GM21381 (cell line): ENCODE measurements around the gene RASL10B.
"Not testable (repeated sequence)": the region's sequence is repeated elsewhere in the genome, so short reads cannot be mapped to it uniquely, and the experiment has no call there.

Experiments
- ATAC-seq: cut with Tn5 transposase; IDR thresholded peaks from one replicate; pipeline ENCODE4 v1.9.1; 2021; ENCODE audit warnings: mild to moderate bottlenecking, moderate library complexity; ENCODE audit not compliant: unreplicated experiment

Gene RASL10B

GRCh38 chr17:35731239-35731916 lies at the start of gene RASL10B:
RASL10B (plus strand) TSS chr17:35731639; CDS start chr17:35735185, 3,546 bp downstream.
- ATAC-seq: no peak

DNA sequence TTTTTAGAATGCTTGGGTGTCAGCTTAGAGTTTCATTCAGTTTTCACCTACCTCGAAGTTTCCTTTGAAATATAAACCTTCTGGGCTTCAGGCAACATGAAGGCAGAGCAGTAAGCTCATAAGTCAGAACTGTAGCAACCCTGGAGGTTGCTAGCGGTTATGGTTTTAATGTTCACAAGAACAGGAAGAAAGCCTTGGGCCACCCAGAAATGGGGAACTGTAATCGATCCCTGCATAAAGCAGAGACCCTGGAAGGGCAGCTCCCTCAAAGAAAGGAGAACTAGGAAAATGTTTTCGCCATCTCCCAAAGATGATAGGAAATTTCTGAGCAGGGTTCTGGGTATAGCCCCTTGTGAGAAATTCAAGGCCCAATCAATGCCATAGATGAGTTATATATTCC lies 47.8 kb upstream of the RASL10B start:
- ATAC-seq: no peak

DNA sequence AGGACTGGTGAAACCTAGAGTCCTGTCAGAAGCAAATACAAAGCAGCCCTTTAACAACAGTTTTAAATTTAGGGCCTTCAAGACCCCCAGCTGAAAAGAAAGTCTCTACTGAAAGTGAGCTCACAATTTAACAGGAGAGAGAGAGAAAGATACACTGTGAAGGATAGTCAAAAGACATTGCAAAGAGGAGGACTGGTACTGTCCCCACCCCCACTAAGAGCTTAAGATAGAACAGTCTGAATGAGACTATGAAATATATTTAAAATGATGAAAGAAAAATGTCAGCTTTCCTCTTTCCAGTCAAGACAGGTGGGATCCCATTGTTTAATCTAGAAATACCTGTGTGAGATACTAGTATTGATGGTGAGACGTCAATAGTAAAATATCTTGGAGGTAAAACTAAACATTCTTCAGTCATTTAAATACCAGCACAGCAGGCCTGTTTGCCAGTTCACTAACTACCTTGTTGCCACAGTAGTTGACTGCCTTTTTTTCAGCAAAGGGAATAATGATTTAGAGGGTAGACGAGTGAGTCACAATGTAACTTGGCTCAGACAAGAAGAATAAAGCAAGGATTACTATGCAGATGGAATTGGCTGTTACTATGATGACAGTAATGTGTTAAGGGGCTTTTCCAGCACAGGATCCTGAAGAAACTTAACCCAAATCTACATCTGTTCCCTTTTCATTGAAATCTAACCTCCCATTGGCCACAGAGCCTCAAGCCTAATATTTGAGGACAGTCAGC lies 47.2 kb upstream of the RASL10B start:
- ATAC-seq: no peak

GRCh38 chr17:35692512-35693210 lies 38.8 kb upstream of the RASL10B start:
- no peak for ATAC-seq

- ATAC-seq: no peak
Observed at GRCh38 chr17:35693662-35694061, 37.8 kb upstream of the RASL10B start.

- ATAC-seq: no peak
Observed at GRCh38 chr17:35694906-35695305, 36.5 kb upstream of the RASL10B start.

- ATAC-seq: no peak
Observed at GRCh38 chr17:35695613-35696012, 35.8 kb upstream of the RASL10B start.

GRCh38 chr17:35698800-35699199 lies 32.6 kb upstream of the RASL10B start:
- no peak for ATAC-seq

DNA sequence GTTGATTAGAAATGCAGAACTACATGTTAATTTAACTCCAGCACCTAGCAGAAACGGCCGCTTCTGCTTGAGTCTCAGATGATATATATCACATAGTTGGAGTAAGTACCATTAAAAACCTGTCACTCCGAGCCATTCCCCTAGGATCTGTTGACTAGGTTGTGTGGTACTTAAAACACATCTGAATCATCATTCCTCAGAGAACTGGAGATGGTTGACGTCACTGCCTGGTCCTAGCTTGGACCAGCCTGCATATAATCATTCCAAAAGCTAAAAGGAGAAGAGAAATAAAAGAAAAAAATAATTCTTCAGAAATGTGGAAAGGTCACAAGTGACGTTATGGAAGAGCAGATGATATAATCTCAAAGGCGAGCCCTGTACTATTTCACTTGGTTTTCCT lies 31.3 kb upstream of the RASL10B start:
- no peak for ATAC-seq

GRCh38 chr17:35701491-35701890 lies 29.9 kb upstream of the RASL10B start:
- ATAC-seq: no peak

DNA sequence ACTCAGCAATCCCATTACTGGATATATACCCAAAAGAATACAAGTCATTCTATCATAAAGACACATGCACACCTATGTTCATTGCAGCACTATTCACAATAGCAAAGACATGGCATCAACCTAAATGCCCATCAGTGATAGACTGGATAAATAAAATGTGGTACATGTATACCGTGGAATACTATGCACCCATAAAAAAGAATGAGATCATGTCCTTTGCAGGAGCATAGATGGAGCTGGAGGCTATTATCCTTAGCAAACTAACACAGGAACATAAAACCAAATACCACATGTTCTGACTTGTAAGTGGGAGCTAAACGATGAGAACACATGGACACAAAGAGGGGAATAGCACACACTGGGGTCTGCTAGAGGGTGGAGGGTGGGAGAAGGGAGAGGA lies 28.1 kb upstream of the RASL10B start:
- not testable (repeated sequence) for ATAC-seq

GRCh38 chr17:35705230-35705629 lies 26.2 kb upstream of the RASL10B start:
- no peak for ATAC-seq

DNA sequence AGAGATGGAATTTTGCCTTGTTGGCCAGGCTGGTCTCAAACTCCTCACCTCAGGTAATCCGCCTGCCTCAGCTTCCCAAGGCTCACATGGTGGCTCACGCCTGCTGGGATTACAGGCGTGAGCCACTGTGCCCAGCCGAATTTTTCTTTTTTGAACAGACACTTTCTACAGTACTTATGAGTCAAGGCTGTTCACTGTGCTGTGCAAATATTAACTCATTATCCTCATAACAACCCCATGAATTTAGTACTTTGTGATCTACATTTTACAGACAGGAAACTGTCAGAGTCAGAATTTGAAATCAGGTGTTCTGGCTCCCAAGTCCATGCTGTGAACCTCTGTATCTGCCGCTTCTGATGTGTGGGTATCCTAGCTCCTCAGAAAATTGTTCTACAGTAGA lies 25.7 kb upstream of the RASL10B start:
- no peak for ATAC-seq

DNA sequence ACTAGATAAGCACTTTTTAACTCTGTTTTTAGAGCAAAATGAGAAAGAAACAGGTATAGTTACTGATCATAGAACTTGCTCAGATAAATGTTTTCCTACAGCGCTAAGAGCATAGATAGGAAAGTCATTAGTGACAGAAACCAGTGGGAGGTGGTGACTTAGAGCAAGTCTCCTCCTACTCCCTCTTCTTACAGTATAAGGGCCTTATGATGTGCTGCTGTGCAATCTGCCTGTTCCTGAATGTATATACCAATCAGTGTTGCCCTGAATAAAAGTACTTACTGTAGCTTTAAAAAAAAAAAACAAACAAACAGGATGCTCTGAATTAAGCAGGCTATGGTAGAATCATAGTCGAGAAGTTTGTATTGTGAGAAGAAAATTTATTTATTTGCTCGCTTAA lies 23.3 kb upstream of the RASL10B start:
- ATAC-seq: no peak

DNA sequence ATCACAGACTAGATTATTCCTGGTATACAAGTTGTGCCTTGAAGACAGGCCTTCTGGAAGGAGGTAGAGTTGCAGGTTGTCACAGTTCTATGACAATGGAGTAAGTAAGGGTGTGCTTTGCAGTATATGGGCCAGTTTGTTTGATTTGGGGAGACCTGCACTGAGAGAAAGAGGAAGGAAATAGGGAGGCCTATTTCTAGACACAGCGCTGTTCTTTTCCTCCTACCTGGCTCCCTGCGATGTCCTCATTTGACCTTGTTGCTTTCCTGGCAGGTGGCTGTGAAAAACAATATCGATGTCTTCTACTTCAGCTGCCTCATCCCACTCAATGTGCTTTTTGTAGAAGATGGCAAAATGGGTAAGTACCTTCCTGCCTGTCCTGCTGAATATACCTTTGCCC lies 22.5 kb upstream of the RASL10B start:
- ATAC-seq: no peak

DNA sequence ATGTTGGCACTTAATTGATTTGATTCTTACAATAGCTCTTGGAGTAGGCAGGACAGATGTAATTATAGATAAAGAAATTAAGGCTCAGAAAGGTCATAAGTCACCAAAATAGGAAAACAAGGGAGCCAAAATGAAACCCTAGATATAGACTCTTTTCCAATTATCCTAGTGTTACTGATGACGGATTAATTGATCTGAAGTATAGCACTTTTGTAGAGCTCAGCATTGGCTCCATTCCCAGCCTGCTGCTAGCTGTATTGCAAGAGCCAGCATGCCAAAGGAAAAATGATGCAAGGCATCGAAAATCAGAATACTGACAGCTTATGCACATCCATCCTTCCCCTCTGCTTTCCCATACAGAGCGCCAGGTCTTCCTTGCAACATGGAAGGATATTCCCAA lies 21.6 kb upstream of the RASL10B start:
- no peak for ATAC-seq

DNA sequence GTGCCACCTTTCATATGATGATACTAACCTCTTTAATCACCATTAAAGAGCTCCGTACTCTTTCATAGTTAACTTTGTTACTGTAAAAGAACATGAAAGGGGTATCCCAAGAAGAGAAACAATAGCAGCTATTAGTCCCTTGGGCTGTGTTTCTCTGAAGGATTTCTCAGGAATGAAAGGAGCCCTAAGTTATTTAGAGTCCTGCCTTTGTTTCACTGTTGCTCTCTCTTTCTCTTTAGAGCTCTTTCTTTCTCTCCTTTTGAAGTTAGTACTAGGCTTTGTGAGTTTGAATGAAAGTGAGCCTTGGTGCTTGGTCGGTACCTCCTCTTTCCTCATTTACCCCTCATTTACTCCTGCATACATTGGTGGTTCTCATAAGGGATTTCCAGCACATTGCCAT lies 20.5 kb upstream of the RASL10B start:
- no peak for ATAC-seq

DNA sequence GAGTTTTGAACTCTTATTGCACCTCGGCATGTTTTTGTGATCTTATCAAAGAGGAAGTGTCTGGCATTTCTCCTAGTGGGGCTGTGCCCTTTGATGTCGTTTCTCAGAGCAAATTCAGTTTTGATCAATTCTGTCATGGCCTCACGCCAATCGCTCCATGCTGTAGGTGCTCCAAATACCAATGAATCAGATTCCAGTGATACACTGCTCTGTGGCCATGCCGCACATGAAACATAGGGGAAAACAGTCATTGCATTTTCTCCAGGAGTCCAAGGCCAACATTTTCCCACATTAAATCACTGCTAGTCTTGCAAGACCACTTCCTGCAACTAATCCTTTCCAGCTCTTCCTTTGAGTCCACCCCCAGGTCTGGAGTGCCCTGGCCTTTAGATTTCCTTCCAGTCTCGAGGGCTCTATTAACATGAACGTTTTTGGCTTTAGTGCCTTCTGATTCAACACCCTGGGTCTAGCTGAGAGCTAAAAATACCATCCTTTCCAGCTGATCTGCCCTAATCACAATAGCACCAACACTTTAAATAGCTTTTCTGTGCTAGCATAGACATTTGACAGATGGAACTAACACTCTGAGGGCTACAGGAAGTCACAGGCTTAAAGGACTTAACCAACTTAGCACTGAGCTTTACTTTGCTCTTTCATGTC lies 18.2 kb upstream of the RASL10B start:
- no peak for ATAC-seq

- ATAC-seq: no peak
Observed at GRCh38 chr17:35714988-35715387, 16.5 kb upstream of the RASL10B start.

DNA sequence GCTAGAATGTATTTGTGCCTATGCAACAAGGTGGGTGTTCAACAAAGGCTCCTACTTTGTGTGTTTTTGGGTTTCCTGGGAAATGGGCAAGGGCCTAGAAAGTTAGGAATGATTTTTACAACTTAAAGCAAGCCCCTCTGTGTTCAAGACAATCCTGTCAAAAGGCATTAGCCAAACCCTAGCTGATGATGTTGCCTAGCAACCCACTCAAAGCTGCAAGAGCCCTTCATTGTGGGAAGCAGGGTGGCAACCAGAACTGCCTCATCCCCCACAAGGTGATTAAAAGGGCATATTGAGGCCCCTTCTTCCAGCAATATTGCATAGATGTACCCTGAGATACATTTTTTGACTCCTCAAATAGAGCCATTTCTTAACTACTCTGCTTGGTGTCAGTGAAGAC lies 16.0 kb upstream of the RASL10B start:
- no peak for ATAC-seq

GRCh38 chr17:35716173-35716572 lies 15.3 kb upstream of the RASL10B start:
- no peak for ATAC-seq
